Neural cell (in vitro differentiated cells): ENCODE measurements around the gene ASS1. TPM values are rescaled to one million over a fixed set of nuclear protein-coding genes. Genes with fewer than 3 reads are reported as not detected.

Experiments used
- H2AFZ ChIP-seq: fragments of 200-600, 300-800 bp; sonication (generic), shearing (Covaris generic); 2 replicates; pipeline ENCODE4 v1.6.0; 2014; ENCODE audit warnings: low read depth, mild to moderate bottlenecking, antibody characterized with exemption, low read length, moderate library complexity
- H3F3A ChIP-seq: fragments of 200-600 bp; shearing (Covaris generic); 2 replicates; pipeline ENCODE4 v1.6.1; 2016; ENCODE audit warnings: mild to moderate bottlenecking, moderate library complexity, mixed read lengths, antibody characterized with exemption, low read length; ENCODE audit not compliant: insufficient read depth, poor library complexity, severe bottlenecking
- H3K27ac ChIP-seq: fragments of 200-600, 300-800 bp; sonication (generic), shearing (Covaris generic); 2 replicates; pipeline ENCODE4 v1.5.1; 2014; ENCODE audit warnings: mild to moderate bottlenecking, low read length, moderate library complexity
- H3K27me3 ChIP-seq: fragments of 300-800, 200-600 bp; sonication (generic), shearing (Covaris generic); 2 replicates; pipeline ENCODE4 v1.6.0; 2014; ENCODE audit warnings: mild to moderate bottlenecking, low read depth, low read length, moderate library complexity; ENCODE audit not compliant: insufficient read depth
- H3K36me3 ChIP-seq: fragments of 300-800, 200-600 bp; sonication (generic), shearing (Covaris generic); 2 replicates; pipeline ENCODE4 v1.5.1; 2014; ENCODE audit warnings: mild to moderate bottlenecking, antibody characterized with exemption, low read length, moderate library complexity; ENCODE audit not compliant: insufficient read depth
- H3K4me2 ChIP-seq: fragments of 300-800, 200-600 bp; sonication (generic), shearing (Covaris generic); 2 replicates; pipeline ENCODE4 v1.6.0; 2014; ENCODE audit warnings: mild to moderate bottlenecking, low read length
- H3K4me3 ChIP-seq: fragments of 300-800, 200-600 bp; sonication (generic), shearing (Covaris generic); 2 replicates; pipeline ENCODE4 v1.5.1; 2014; ENCODE audit warnings: mild to moderate bottlenecking, low read length, moderate library complexity
- H3K79me2 ChIP-seq: fragments of 200-600 bp; shearing (Covaris generic); replicated peaks from 2 replicates; pipeline ENCODE4 v1.6.0; 2014; ENCODE audit warnings: mild to moderate bottlenecking, low read length, moderate library complexity; ENCODE audit not compliant: insufficient read depth
- H3K9ac ChIP-seq: fragments of 300-800, 200-600 bp; sonication (generic), shearing (Covaris generic); 2 replicates; pipeline ENCODE4 v1.6.1; 2016; ENCODE audit warnings: mild to moderate bottlenecking, low read length, mixed read lengths
- H3K9me2 ChIP-seq: fragments of 200-600 bp; shearing (Covaris generic); 2 replicates; pipeline ENCODE4 v1.6.1; 2016; ENCODE audit warnings: mild to moderate bottlenecking, low read length, mixed read lengths; ENCODE audit not compliant: insufficient read depth
- H3K9me3 ChIP-seq: fragments of 200-600, 300-800 bp; sonication (generic), shearing (Covaris generic); 2 replicates; pipeline ENCODE4 v1.6.1; 2016; ENCODE audit warnings: mild to moderate bottlenecking, mixed run types, low read length, moderate library complexity, mixed read lengths
- H4K20me1 ChIP-seq: fragments of 200-600 bp; shearing (Covaris generic); 2 replicates; pipeline ENCODE4 v1.6.1; 2016; ENCODE audit warnings: mild to moderate bottlenecking, mixed run types; ENCODE audit not compliant: insufficient read depth
- EP300 ChIP-seq: fragments of 450-650 bp; conservative IDR thresholded peaks from 2 replicates; pipeline ENCODE4 v1.6.1; 2014; ENCODE audit warnings: antibody characterized with exemption, mild to moderate bottlenecking, moderate library complexity; ENCODE audit not compliant: poor library complexity, severe bottlenecking
- EZH2 ChIP-seq: fragments of 200-600, 300-800 bp; shearing (Covaris generic), sonication (generic); IDR thresholded peaks from 2 replicates; pipeline ENCODE4 v1.6.1; 2014; ENCODE audit warnings: antibody characterized with exemption, low read length, borderline replicate concordance, mild to moderate bottlenecking; ENCODE audit not compliant: insufficient read depth, poor library complexity, severe bottlenecking
- MXI1 ChIP-seq: fragments of 450-650 bp; conservative IDR thresholded peaks from 2 replicates; pipeline ENCODE4 v1.6.1; 2014; ENCODE audit warnings: antibody characterized with exemption, mild to moderate bottlenecking; ENCODE audit not compliant: poor library complexity, severe bottlenecking
- POLR2AphosphoS5 ChIP-seq: IDR thresholded peaks from 2 replicates; pipeline ENCODE4 v1.6.1; 2012
- RAD21 ChIP-seq: fragments of 450-650 bp; conservative IDR thresholded peaks from 2 replicates; pipeline ENCODE4 v1.6.1; 2014; ENCODE audit warnings: antibody characterized with exemption, mild to moderate bottlenecking, moderate library complexity
- SMC3 ChIP-seq: fragments of 450-650 bp; conservative IDR thresholded peaks from 2 replicates; pipeline ENCODE4 v1.6.1; 2014; ENCODE audit warnings: antibody characterized with exemption, mild to moderate bottlenecking, moderate library complexity; ENCODE audit not compliant: poor library complexity
- TAF1 ChIP-seq: IDR thresholded peaks from 2 replicates; pipeline ENCODE4 v1.6.1; 2012; ENCODE audit warnings: low read depth
- polyA plus RNA-seq: library from polyadenylated mRNA; depleted of rRNA; stranded (reverse); fragments of >200 nt; gene quantifications from 2 replicates; pipeline ENCODE4 v1.2.3, GENCODE V29; 2014
- TF ChIP-seq, protein P1 (sequence below): IDR thresholded peaks from 2 replicates; pipeline ENCODE4 v1.6.1; 2012; ENCODE audit warnings: borderline replicate concordance
- TF ChIP-seq, protein P2 (sequence below): fragments of 450-650 bp; IDR thresholded peaks from 2 replicates; pipeline ENCODE4 v1.5.1; 2014; ENCODE audit warnings: antibody characterized with exemption, mild to moderate bottlenecking, moderate library complexity; ENCODE audit not compliant: poor library complexity, severe bottlenecking

ASS1 gene
- polyA plus RNA-seq, 1 donor from 2014 or later = 2.6 TPM

DNA sequence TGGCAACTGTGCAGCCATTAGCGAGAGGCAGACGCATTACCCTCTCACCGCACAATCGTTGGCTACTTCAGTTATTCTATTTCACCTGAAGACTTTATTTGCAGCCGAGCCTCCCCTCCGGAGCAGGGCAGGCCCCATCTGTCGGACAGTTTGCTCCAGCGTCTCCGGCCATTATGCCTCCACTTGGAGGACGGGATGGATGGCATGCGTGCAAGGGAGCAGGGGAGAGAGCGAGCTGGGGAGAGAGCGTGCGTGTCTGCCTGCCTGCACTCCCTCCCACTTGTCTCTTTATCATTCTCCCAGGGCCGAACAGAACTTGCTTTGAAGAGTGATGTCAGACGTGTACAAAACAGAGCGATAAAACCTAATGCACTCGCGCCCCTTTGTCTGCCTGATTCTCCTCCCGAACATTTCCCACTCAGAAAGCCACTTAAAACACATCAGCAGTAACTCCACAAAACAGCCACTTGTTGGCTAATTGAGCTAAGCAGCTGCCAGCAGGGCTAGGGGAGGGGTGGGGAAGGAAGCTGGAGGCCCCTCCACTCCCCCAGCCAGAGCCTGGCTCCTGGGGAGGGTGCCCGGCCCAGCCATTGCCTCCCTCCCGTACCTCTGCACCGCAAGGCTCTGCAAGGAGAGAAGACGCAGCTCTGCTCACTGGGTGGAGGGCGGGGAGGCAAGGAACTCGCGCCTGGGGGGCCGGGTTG is 91.2 kb downstream of the ASS1 start:
- peaks cover 5% of the 10 kb centered on the region for H3K27me3 ChIP-seq
- H4K20me1 ChIP-seq = no peaks in the 10 kb centered on the region
- H3K4me3 ChIP-seq = peak overlapping the region; percentile 50
- peak; percentile 22 for TF ChIP-seq SMC3
- TF ChIP-seq RAD21 = peak; percentile 14
- no peak for TF ChIP-seq EZH2
- TF ChIP-seq POLR2AphosphoS5 = no peak
- peak overlapping the region; percentile 34 for H3K9ac ChIP-seq
- no peaks in the 10 kb centered on the region for H3F3A ChIP-seq
- H3K36me3 ChIP-seq = no peaks in the 10 kb centered on the region
- H3K4me2 ChIP-seq = no peak overlapping the region
- no peaks in the 10 kb centered on the region for H3K79me2 ChIP-seq
- H2AFZ ChIP-seq = peak overlapping the region; percentile 27
- no peaks in the 10 kb centered on the region for H3K9me2 ChIP-seq
- H3K27ac ChIP-seq = no peak overlapping the region
- no peaks in the 10 kb centered on the region for H3K9me3 ChIP-seq

DNA sequence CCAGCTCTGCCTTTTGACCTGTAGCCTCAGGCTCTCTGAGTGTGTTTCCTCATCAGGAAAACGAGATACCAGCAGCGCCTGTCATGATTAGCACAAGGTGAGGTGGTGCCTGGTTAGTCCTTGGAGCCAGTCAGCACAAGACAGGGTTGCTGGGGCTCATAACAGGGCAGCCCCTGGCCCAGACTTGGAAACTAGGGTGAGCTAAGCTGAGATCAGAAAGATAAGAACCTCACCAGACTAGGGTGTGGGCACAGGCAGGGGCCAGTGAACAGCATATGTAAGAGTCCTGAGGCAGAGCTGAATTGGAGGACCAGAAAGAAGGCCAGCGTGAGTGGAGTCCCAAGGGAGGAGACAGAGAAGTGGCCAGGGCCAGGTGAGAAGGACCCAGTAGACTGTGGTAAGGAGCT is 91.9 kb downstream of the ASS1 start:
- no peak overlapping the region for H3K9ac ChIP-seq
- H3K27ac ChIP-seq = no peak overlapping the region
- H3K79me2 ChIP-seq = no peaks in the 10 kb centered on the region
- no peak overlapping the region for H3K4me2 ChIP-seq
- H3K9me2 ChIP-seq = no peaks in the 10 kb centered on the region
- H3F3A ChIP-seq = no peaks in the 10 kb centered on the region
- no peaks in the 10 kb centered on the region for H3K9me3 ChIP-seq
- no peak for TF ChIP-seq EZH2
- no peaks in the 10 kb centered on the region for H3K36me3 ChIP-seq
- no peaks in the 10 kb centered on the region for H4K20me1 ChIP-seq
- no peak overlapping the region for H2AFZ ChIP-seq
- no peak overlapping the region for H3K4me3 ChIP-seq
- H3K27me3 ChIP-seq = peaks cover 5% of the 10 kb centered on the region

DNA sequence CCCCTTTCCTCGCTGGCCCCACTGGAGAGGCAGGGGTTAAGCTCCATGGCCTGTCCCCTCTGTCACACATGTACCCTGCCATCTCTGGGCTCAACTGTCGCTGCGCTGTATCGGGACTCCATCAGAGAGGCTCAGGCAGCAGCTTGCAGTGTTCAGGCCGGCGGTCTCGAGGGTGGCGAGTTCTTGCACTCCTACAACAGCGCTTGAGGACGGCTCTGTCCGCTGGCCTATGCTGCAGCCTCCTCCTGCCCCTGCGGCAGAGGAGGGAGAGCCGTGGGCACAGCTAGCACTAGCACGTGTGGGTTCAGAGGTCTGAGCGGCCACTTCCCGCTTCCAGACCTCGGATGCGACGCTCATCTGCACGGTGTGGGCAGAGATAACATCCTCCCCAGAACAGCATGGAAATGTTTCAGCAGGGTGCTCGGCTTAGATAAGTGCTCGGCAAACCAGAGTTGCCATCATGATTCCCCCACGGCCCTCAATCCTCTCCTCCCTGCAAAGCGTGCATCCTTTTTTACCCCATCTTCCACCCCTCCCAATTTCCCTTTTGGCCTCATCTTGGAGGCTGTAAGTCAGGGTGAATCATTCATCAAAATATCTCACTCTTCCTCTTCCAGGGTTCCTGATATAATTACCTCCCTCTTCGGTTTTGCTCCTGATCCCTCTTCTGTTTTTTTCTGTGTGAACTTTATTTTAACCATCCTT is 92.7 kb downstream of the ASS1 start:
- no peaks in the 10 kb centered on the region for H3K79me2 ChIP-seq
- H3K4me3 ChIP-seq = no peak overlapping the region
- H3K9me3 ChIP-seq = no peaks in the 10 kb centered on the region
- no peak for TF ChIP-seq TAF1
- no peak for TF ChIP-seq SMC3
- no peak for TF ChIP-seq MXI1
- TF ChIP-seq, protein P1, sequence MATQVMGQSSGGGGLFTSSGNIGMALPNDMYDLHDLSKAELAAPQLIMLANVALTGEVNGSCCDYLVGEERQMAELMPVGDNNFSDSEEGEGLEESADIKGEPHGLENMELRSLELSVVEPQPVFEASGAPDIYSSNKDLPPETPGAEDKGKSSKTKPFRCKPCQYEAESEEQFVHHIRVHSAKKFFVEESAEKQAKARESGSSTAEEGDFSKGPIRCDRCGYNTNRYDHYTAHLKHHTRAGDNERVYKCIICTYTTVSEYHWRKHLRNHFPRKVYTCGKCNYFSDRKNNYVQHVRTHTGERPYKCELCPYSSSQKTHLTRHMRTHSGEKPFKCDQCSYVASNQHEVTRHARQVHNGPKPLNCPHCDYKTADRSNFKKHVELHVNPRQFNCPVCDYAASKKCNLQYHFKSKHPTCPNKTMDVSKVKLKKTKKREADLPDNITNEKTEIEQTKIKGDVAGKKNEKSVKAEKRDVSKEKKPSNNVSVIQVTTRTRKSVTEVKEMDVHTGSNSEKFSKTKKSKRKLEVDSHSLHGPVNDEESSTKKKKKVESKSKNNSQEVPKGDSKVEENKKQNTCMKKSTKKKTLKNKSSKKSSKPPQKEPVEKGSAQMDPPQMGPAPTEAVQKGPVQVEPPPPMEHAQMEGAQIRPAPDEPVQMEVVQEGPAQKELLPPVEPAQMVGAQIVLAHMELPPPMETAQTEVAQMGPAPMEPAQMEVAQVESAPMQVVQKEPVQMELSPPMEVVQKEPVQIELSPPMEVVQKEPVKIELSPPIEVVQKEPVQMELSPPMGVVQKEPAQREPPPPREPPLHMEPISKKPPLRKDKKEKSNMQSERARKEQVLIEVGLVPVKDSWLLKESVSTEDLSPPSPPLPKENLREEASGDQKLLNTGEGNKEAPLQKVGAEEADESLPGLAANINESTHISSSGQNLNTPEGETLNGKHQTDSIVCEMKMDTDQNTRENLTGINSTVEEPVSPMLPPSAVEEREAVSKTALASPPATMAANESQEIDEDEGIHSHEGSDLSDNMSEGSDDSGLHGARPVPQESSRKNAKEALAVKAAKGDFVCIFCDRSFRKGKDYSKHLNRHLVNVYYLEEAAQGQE = no peak
- TF ChIP-seq POLR2AphosphoS5 = no peak
- TF ChIP-seq, protein P2, sequence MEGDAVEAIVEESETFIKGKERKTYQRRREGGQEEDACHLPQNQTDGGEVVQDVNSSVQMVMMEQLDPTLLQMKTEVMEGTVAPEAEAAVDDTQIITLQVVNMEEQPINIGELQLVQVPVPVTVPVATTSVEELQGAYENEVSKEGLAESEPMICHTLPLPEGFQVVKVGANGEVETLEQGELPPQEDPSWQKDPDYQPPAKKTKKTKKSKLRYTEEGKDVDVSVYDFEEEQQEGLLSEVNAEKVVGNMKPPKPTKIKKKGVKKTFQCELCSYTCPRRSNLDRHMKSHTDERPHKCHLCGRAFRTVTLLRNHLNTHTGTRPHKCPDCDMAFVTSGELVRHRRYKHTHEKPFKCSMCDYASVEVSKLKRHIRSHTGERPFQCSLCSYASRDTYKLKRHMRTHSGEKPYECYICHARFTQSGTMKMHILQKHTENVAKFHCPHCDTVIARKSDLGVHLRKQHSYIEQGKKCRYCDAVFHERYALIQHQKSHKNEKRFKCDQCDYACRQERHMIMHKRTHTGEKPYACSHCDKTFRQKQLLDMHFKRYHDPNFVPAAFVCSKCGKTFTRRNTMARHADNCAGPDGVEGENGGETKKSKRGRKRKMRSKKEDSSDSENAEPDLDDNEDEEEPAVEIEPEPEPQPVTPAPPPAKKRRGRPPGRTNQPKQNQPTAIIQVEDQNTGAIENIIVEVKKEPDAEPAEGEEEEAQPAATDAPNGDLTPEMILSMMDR = no peak
- TF ChIP-seq EZH2 = no peak
- no peak for TF ChIP-seq EP300
- no peak for TF ChIP-seq RAD21
- H3K9ac ChIP-seq = no peak overlapping the region
- H3K27ac ChIP-seq = no peak overlapping the region
- no peak overlapping the region for H3K4me2 ChIP-seq
- H3K9me2 ChIP-seq = no peaks in the 10 kb centered on the region
- H4K20me1 ChIP-seq = no peaks in the 10 kb centered on the region
- no peaks in the 10 kb centered on the region for H3F3A ChIP-seq
- H3K27me3 ChIP-seq = peaks cover 5% of the 10 kb centered on the region
- H3K36me3 ChIP-seq = no peaks in the 10 kb centered on the region
- no peak overlapping the region for H2AFZ ChIP-seq
